ENCODE data around the gene EPB41L4B.
"Not testable (repeated sequence)": the region's sequence is repeated elsewhere in the genome, so short reads cannot be mapped to it uniquely, and the experiment has no call there.

The EPB41L4B gene

GRCh38 chr9:109349421-109349846 lies 28.6 kb upstream of the EPB41L4B start:
- TF ChIP-seq CTCF (IDR thresholded peaks at IDR 0.05; ENCODE audit: low read depth, low read length) = no peak
- H3K4me3 ChIP-seq (ENCODE audit: low read depth, low read length) = no peak overlapping the region

GRCh38 chr9:109346904-109347303 lies 26.0 kb upstream of the EPB41L4B start:
- TF ChIP-seq CTCF (IDR thresholded peaks at IDR 0.05; ENCODE audit: low read depth, low read length) = no peak

GRCh38 chr9:109344866-109345265 lies 24.0 kb upstream of the EPB41L4B start:
- H3K4me3 ChIP-seq (ENCODE audit: low read depth, low read length) = no peak overlapping the region
- TF ChIP-seq CTCF (IDR thresholded peaks at IDR 0.05; ENCODE audit: low read depth, low read length) = no peak

More at GRCh38 chr9:109346904-109347303, 26.0 kb upstream of the EPB41L4B start:
- H3K4me3 ChIP-seq (ENCODE audit: low read depth, low read length) = no peak overlapping the region

GRCh38 chr9:109342878-109343277 lies 22.0 kb upstream of the EPB41L4B start:
- no peak overlapping the region for H3K4me3 ChIP-seq (ENCODE audit: low read depth, low read length)
- no peak for TF ChIP-seq CTCF (IDR thresholded peaks at IDR 0.05; ENCODE audit: low read depth, low read length)

- no peak for TF ChIP-seq CTCF (IDR thresholded peaks at IDR 0.05; ENCODE audit: low read depth, low read length)
- H3K4me3 ChIP-seq (ENCODE audit: low read depth, low read length) = no peak overlapping the region
These were observed 20.7 kb upstream of the EPB41L4B start for GRCh38 chr9:109341561-109341960.

- H3K4me3 ChIP-seq (ENCODE audit: low read depth, low read length) = not testable (repeated sequence)
These were observed 20.1 kb upstream of the EPB41L4B start for GRCh38 chr9:109340979-109341378.

GRCh38 chr9:109336409-109336808 lies 15.6 kb upstream of the EPB41L4B start:
- no peak for TF ChIP-seq CTCF (IDR thresholded peaks at IDR 0.05; ENCODE audit: low read depth, low read length)
- no peak overlapping the region for H3K4me3 ChIP-seq (ENCODE audit: low read depth, low read length)

- no peak overlapping the region for H3K4me3 ChIP-seq (ENCODE audit: low read depth, low read length)
- TF ChIP-seq CTCF (IDR thresholded peaks at IDR 0.05; ENCODE audit: low read depth, low read length) = no peak
These were observed 15.1 kb upstream of the EPB41L4B start for GRCh38 chr9:109335929-109336328.
